OCI-LY7 (cell line): ENCODE results near the gene IL21R. TPM values are rescaled to one million over a fixed set of nuclear protein-coding genes. Genes with fewer than 3 reads are reported as not detected.

Experiments
- BruUV-seq: library from RNA; stranded (reverse); fragments of 400-500 nt; replicated peaks from 2 replicates; lab custom pipeline; 2021; lab: Mats Ljungman, UMichigan
- CTCF ChIA-PET: fragments of 300-600 bp; sonication (Branson Sonifier 250); formaldehyde crosslinking; loops from one replicate; lab custom pipeline; 2022; ENCODE audit warnings: antibody characterized with exemption; ENCODE audit not compliant: unreplicated experiment; lab: Charles Lee
- POLR2A ChIA-PET: fragments of 300-600 bp; sonication (Branson Sonifier 250); formaldehyde crosslinking; loops from one replicate; lab custom pipeline; 2022; ENCODE audit warnings: antibody characterized with exemption; lab: Charles Lee
- DNase-seq: peaks from one replicate; pipeline ENCODE4 v3.0.0-alpha.2; 2015; ENCODE audit warnings: low spot score
- H2AFZ ChIP-seq: fragments of 200-600 bp; sonication (generic), shearing (Covaris generic); 2 replicates; pipeline ENCODE4 v1.6.1; 2014; ENCODE audit warnings: mild to moderate bottlenecking, antibody characterized with exemption, low read length, moderate library complexity
- H3K27ac ChIP-seq: fragments of 200-600 bp; sonication (generic); 2 replicates; pipeline ENCODE4 v1.5.1; 2014; ENCODE audit warnings: mixed run types, low read depth, mild to moderate bottlenecking, moderate library complexity, low read length, inconsistent platforms; ENCODE audit not compliant: poor library complexity, severe bottlenecking
- H3K36me3 ChIP-seq: fragments of 200-600 bp; sonication (generic); 2 replicates; pipeline ENCODE4 v1.6.1; 2014; ENCODE audit warnings: mild to moderate bottlenecking, antibody characterized with exemption, low read length, moderate library complexity, mixed read lengths; ENCODE audit not compliant: insufficient read depth
- H3K4me1 ChIP-seq: fragments of 200-600 bp; sonication (generic); 2 replicates; pipeline ENCODE4 v1.5.1; 2014; ENCODE audit warnings: mild to moderate bottlenecking, low read length; ENCODE audit not compliant: insufficient read depth, poor library complexity, severe bottlenecking
- H3K4me2 ChIP-seq: fragments of 200-600 bp; sonication (generic); 2 replicates; pipeline ENCODE4 v1.6.1; 2014; ENCODE audit warnings: mild to moderate bottlenecking, low read length
- H3K4me3 ChIP-seq: fragments of 200-600 bp; sonication (generic); 2 replicates; pipeline ENCODE4 v1.5.1; 2014; ENCODE audit warnings: mild to moderate bottlenecking, low read depth, low read length; ENCODE audit not compliant: poor library complexity, severe bottlenecking
- H3K79me2 ChIP-seq: fragments of 200-600 bp; sonication (generic); 2 replicates; pipeline ENCODE4 v1.6.1; 2016; ENCODE audit warnings: low read depth, mild to moderate bottlenecking, low read length, moderate library complexity, mixed read lengths; ENCODE audit not compliant: insufficient read depth
- H3K9me2 ChIP-seq: fragments of 200-600 bp; sonication (generic); 2 replicates; pipeline ENCODE4 v1.6.1; 2016; ENCODE audit warnings: mild to moderate bottlenecking, low read length, mixed read lengths; ENCODE audit not compliant: insufficient read depth
- H3K9me3 ChIP-seq: fragments of 200-600 bp; sonication (generic); 2 replicates; pipeline ENCODE4 v1.6.1; 2014; ENCODE audit warnings: mild to moderate bottlenecking, mixed run types, low read length, mixed read lengths
- H4K20me1 ChIP-seq: fragments of 200-600 bp; sonication (generic); 2 replicates; pipeline ENCODE4 v1.6.1; 2014; ENCODE audit warnings: mild to moderate bottlenecking, antibody characterized with exemption, low read length, moderate library complexity, mixed read lengths; ENCODE audit not compliant: insufficient read depth
- EZH2phosphoT487 ChIP-seq: fragments of 200-600 bp; sonication (generic); IDR thresholded peaks from 2 replicates; pipeline ENCODE4 v1.6.1; 2018; ENCODE audit warnings: low read depth, borderline replicate concordance, mild to moderate bottlenecking, mixed run types, antibody characterized with exemption, low read length, moderate library complexity, mixed read lengths
- intact Hi-C: fragments of 100-400 bp; cut with micrococcal nuclease; formaldehyde crosslinking; loops from one replicate; pipeline ENCODE4 v1.10.0; 2022; ENCODE audit not compliant: unreplicated experiment
- total RNA-seq, 2 experiments: library from RNA; depleted of rRNA in 1 of 2; stranded (reverse); fragments of >200 nt in 1 of 2; shearing (Covaris generic) in 1 of 2; gene quantifications; 2 replicates each; pipeline ENCODE4 v1.2.3, GENCODE V29; 2014 to 2022
- TF ChIP-seq, protein P1 (sequence below): fragments of 200-600 bp; sonication (generic); conservative IDR thresholded peaks from 2 replicates; pipeline ENCODE4 v1.5.1; 2014; ENCODE audit warnings: mild to moderate bottlenecking, antibody characterized with exemption, low read length, moderate library complexity, mixed read lengths

IL21R gene
- total RNA-seq, 2 experiments from 2014 or later = 10.0 to 47.0 TPM

DNA sequence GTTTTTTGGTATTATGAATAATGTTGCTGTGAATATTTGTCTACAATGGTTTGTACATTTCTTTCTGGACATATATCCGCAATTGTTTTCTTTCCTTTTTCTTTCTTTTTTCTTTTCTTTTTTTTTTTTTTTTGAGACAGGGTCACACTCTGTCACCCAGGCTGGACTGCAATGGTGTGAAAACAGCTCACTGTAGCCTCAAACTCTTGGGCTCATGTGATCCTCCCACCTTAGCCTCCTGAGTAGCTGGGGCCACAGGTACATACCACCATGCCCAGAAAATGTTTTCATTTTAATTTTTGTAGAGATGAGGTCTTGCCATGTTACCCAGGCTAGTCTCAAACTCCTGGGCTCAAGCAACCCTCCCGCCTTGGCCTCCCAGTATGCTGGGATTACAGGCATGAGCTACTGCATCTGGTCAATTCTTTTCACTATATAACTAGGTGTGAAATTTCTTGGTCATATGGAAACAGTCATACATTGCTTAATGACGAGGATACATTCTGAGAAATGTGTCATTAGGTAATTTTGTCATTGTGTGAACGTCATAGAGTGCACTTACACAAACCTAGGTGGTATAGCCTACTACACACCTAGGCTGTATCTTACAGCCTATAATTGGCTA, 15.2 kb downstream of the IL21R start:
- Histone ChIP-seq H4K20me1 (no peaks in the 10 kb centered on the region), H3K9me3 (peaks cover 29% of the 10 kb centered on the region), H3K27ac (no peak overlapping the region), H2AFZ (no peak overlapping the region), H3K4me2 (no peak overlapping the region), H3K4me3 (no peak overlapping the region), H3K4me1 (no peaks in the 10 kb centered on the region), H3K79me2 (peaks cover 26% of the 10 kb centered on the region), H3K36me3 (peaks cover 67% of the 10 kb centered on the region), H3K9me2 (no peaks in the 10 kb centered on the region)
- POLR2A ChIA-PET = no interaction called here
- no TSS peak for BruUV-seq
- intact Hi-C loops = no loop called here
- TF ChIP-seq, protein P1, sequence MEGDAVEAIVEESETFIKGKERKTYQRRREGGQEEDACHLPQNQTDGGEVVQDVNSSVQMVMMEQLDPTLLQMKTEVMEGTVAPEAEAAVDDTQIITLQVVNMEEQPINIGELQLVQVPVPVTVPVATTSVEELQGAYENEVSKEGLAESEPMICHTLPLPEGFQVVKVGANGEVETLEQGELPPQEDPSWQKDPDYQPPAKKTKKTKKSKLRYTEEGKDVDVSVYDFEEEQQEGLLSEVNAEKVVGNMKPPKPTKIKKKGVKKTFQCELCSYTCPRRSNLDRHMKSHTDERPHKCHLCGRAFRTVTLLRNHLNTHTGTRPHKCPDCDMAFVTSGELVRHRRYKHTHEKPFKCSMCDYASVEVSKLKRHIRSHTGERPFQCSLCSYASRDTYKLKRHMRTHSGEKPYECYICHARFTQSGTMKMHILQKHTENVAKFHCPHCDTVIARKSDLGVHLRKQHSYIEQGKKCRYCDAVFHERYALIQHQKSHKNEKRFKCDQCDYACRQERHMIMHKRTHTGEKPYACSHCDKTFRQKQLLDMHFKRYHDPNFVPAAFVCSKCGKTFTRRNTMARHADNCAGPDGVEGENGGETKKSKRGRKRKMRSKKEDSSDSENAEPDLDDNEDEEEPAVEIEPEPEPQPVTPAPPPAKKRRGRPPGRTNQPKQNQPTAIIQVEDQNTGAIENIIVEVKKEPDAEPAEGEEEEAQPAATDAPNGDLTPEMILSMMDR = no peak
- TF ChIP-seq EZH2phosphoT487 = no peak
- CTCF ChIA-PET = no interaction called here
- no peak for DNase-seq

DNA sequence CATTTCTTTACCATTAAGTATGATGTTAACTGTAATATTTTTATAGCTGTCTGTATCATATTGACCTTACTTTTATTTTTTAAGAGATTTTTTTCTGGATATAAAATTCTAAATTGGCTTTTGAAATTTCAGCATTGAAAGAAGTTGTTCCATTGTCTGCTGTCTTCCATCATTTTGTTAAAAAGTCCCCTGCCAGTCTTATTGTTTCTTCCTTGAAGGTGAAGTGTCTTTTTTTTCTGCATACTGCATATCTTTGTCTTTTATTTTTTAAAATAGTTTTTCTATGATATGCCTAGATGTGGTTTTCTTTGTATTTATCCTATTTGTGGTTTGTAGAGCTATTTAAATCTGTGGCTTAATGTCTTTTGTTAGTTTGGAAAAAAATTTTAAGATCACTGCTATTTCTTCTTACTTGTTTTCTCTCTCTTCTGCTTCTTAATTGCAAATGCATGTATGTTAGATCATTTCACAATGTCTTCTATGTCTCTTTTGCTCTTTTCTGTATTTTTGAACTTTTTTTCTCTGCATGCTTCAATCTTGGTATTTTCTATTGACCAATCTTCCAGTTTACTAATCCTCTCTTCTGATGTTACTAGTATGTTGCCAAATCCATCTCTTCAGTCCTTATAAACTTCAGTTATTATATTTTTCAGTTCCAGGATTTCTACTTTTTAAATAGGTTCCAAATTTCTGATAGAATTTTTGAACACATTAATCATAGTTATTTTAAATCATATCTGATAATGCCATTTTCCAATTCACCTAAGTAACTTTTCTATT, 20.2 kb downstream of the IL21R start:
- no peak overlapping the region for H3K4me2 ChIP-seq
- peak; percentile 49 for DNase-seq
- H3K4me3 ChIP-seq = no peak overlapping the region
- no peaks in the 10 kb centered on the region for H3K9me2 ChIP-seq
- H3K27ac ChIP-seq = no peak overlapping the region
- no peaks in the 10 kb centered on the region; the same call in 1 of the 2 replicates for H3K79me2 ChIP-seq
- TF ChIP-seq EZH2phosphoT487 = no peak
- TF ChIP-seq, protein P1 = no peak
- H3K36me3 ChIP-seq = peaks cover 65% of the 10 kb centered on the region
- no peaks in the 10 kb centered on the region for H4K20me1 ChIP-seq
- no TSS peak for BruUV-seq
- CTCF ChIA-PET = no interaction called here
- H2AFZ ChIP-seq = no peak overlapping the region
- peaks cover 37% of the 10 kb centered on the region for H3K9me3 ChIP-seq
- POLR2A ChIA-PET = interaction anchor here (0.8 to 1.8 kb wide), 3 partner anchors 18 to 44 kb away, joined by 3 to 5 read pairs (median 3); partner anchors contain the start of gene IL21R
- H3K4me1 ChIP-seq = peaks cover 17% of the 10 kb centered on the region
- intact Hi-C loops = no loop called here
